ENCODE measurements around the gene METTL22.

METTL22 gene

GRCh38 chr16:8668113-8668512 is 46.6 kb downstream of the METTL22 start:
- DNase-seq (ENCODE audit: low spot score) = no peak

DNA sequence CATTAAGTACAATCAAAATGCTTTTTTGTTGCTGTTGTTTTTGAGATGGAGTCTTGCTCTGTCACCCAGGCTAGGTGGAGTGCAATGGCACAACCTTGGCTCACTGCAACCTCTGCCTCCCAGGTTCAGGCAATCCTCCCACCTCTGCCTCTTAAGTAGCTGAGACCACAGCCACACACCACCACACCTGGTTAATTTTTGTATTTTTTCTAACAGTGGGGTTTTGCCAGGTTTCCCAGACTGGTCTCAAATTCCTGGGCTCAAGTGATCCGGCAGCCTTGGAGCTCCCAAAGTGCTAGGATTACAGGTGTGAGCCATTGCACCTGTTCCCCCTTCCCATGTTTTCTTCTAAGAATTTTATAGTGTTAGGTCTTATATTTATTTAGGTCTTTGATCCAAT is 48.0 kb downstream of the METTL22 start:
- DNase-seq (ENCODE audit: low spot score) = no peak

GRCh38 chr16:8670014-8670560 is 48.6 kb downstream of the METTL22 start:
- no peak for DNase-seq (ENCODE audit: low spot score)

- no peak for DNase-seq (ENCODE audit: low spot score)
Measured at GRCh38 chr16:8673611-8674412, 52.3 kb downstream of the METTL22 start.

GRCh38 chr16:8674413-8675022 is 53.0 kb downstream of the METTL22 start, which contains the start of gene ABAT:
ABAT (plus strand) TSS chr16:8674617; CDS start chr16:8735740, 61,123 bp downstream.
- peak; percentile 99 for DNase-seq (ENCODE audit: low spot score)

- no peak for DNase-seq (ENCODE audit: low spot score)
Measured at GRCh38 chr16:8675183-8676159, 54.0 kb downstream of the METTL22 start.

DNA sequence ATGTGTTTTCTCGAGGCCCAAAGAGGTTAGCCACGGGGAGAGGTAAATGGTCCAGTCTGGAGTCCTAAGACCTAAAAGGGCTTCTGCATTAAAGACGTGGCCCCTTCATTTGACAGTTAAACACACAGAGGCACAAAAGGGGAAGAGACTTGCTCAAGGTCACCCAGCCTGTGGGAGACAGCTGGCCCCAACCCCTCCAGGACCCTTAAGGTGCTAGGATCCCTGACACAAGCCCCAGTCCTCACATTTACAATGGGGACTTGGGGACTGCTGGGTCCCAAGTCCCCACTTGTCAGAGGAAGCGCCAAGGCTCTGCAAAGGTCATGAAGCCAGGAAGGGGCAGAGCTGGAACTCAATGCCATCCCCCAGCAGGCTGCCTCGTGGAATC is 54.7 kb downstream of the METTL22 start:
- DNase-seq (ENCODE audit: low spot score) = no peak

- DNase-seq (ENCODE audit: low spot score) = no peak
Measured at GRCh38 chr16:8676737-8677375, 55.4 kb downstream of the METTL22 start.

GRCh38 chr16:8677481-8677880 is 56.0 kb downstream of the METTL22 start:
- DNase-seq (ENCODE audit: low spot score) = no peak

- no peak for DNase-seq (ENCODE audit: low spot score)
Measured at GRCh38 chr16:8678068-8678927, 56.8 kb downstream of the METTL22 start.

- no peak for DNase-seq (ENCODE audit: low spot score)
Measured at GRCh38 chr16:8679151-8679550, 57.7 kb downstream of the METTL22 start.

DNA sequence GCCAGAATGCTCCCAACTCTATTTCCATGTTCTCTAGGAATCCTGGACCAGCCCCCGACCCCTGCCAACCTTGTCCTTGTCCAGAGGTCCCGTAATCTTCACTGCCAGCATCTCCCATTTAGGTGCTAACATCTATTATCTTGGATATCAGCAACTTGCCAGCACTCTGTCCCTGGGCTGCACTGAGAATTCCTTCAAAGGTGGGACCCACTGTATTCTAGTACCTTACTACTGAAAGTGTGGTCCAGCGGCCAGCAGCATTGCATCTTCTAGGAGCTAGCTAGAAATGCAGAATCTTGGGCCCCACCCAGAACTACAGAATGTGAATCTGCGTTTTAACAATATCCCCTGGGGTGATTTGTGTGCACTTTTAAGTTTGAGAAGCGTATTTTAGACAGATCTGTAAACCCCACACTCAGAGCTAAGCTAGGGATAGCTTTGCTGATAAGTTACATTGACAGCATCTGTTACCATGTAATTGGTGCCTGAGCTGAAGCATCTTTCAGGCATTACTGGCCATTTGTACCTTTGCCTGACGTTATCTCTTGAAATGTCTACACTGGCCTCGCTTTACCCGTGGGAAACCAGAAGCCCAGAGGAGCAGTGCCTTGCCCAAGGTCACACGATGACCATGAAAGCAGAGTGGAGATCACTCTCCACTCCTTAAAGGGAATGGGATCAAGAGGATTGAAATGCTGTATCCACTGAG is 61.2 kb downstream of the METTL22 start:
- no peak for DNase-seq (ENCODE audit: low spot score)

GRCh38 chr16:8683640-8684039 is 62.1 kb downstream of the METTL22 start:
- DNase-seq (ENCODE audit: low spot score) = no peak

GRCh38 chr16:8685617-8686016 is 64.1 kb downstream of the METTL22 start:
- no peak for DNase-seq (ENCODE audit: low spot score)

DNA sequence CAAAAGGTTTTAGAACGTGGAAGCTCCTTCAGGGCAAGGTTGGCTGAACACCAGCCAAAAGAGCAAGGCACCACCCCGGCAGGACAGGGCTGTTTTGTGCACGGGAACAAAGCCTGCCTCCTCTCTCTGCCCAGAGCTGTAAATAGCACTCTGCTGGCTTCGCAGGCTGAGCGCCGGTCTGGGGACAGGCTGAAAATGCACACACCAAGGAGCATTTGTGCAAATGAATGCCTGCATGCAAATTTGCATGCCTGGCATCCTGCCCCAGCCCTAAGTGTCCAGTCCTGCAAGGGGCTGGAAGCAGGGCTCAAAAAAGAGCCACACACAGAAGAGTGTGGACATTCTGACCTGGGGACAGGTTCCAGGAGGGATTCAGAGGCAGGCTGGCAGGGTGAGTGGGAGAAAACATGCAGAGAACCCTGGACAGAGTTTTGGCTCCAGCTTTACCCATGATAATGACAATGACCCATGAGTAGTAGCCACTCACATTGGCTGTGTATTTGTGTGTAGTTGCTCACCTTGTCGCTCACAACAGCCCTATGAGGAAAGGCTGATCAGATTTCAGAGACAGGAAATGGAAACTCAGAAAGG is 64.6 kb downstream of the METTL22 start:
- no peak for DNase-seq (ENCODE audit: low spot score)

DNA sequence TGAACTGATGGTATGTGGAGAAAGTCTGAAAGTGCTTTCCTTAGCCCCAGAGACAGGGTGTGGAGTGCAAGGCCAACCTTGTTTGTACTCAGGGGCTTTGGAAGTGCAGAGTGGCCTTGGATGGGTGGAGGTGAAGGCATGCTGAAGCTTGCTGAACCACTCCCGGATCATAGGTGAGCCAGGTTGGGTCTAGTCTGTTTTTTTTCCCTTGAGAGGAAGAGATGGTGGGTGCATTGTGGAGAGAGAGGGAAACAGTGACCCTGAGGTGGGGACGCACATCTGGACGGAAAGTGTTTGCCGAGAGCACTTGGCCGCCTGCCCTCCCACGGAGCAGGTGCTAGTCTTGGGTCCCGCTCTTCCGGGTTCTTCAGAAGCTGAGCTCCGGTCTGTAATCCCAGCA is 65.4 kb downstream of the METTL22 start:
- no peak for DNase-seq (ENCODE audit: low spot score)

DNA sequence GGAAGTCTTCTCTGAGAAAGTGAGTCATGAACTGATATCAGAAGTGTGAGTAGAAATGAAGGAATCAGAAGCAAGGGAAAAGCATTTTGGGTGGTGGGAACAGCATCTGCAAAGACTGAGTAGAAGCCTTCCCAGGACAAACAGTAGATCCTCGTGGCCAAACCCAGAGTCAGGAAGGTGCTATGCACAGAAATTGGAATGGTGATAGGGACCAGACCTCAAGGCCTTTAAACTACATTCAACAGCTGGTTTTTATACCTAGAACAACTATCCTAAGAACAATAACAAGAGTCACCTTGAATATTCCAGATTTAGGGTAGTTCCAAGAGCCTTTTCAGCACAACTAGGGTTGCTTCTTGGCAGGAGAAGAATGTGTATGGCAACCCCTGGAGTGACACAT is 68.2 kb downstream of the METTL22 start:
- no peak for DNase-seq (ENCODE audit: low spot score)

DNA sequence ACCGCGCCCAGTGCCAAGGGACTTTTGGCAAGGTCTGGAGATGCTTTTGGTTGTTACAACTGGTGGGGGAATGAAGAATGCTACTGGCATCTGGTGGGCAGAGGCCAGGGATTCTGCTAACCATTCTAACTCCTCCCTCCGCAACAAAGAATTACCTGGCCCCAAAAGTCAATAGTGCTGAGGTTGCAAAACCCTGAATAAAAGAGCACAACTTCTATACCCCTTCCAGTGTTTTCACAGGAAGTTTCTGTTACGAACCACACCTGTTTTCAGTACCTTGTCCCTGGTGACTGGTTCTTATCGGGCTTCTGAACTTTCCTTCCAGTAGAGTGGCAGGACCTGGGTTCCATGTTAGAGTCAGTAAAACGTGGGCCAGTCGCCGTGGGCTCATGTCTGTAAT is 70.2 kb downstream of the METTL22 start:
- no peak for DNase-seq (ENCODE audit: low spot score)
